Heart left ventricle (tissue), 16 donors: ENCODE data around the gene PARVA. TPM values are rescaled to one million over a fixed set of nuclear protein-coding genes. Genes with fewer than 3 reads are reported as not detected.

ENCODE experiments used
- ATAC-seq, 4 donors: fragments of 200-7000 bp; cut with Tn5 transposase; one replicate each; pipeline ENCODE4 v1.9.1; 2020 to 2022; ENCODE audit warnings: moderate library complexity in 4 of 4, mild to moderate bottlenecking in 3 of 4, moderate number of reproducible peaks in 1 of 4
- DNase-seq, 5 donors: peaks; one replicate each; pipeline ENCODE4 v3.0.0-alpha.2; 2020
- H3K27ac ChIP-seq, 12 donors: fragments of 200-600 bp; sonication (generic) in 4 of 12; one replicate each; pipeline versions ENCODE4 v1.5.0 to v1.8.0; 2016 to 2022; ENCODE audit warnings: mild to moderate bottlenecking in 2 of 12
- H3K27me3 ChIP-seq, 9 donors: fragments of 200-600 bp; sonication (generic) in 2 of 9; one replicate each; pipeline versions ENCODE4 v1.5.1 to v1.8.0; 2016 to 2022; ENCODE audit warnings: mild to moderate bottlenecking in 3 of 9
- H3K36me3 ChIP-seq, 9 donors: fragments of 200-600 bp; sonication (generic) in 2 of 9; one replicate each; pipeline versions ENCODE4 v1.5.0 to v1.8.0; 2018 to 2022; ENCODE audit warnings: mild to moderate bottlenecking in 2 of 9
- H3K4me1 ChIP-seq, 12 donors: fragments of 200-600 bp; sonication (generic) in 4 of 12; one replicate each; pipeline versions ENCODE4 v1.5.0 to v1.8.0; 2016 to 2022; ENCODE audit warnings: mild to moderate bottlenecking in 3 of 12
- H3K4me3 ChIP-seq, 12 donors: fragments of 200-600 bp; sonication (generic) in 4 of 12; one replicate each; pipeline versions ENCODE4 v1.5.0 to v1.8.0; 2017 to 2022; ENCODE audit warnings: mild to moderate bottlenecking in 9 of 12, moderate library complexity in 4 of 12
- H3K9me3 ChIP-seq, 12 donors: fragments of 200-600 bp; sonication (generic) in 4 of 12; one replicate each; pipeline versions ENCODE4 v1.5.0 to v1.8.0; 2016 to 2022; ENCODE audit warnings: mild to moderate bottlenecking in 1 of 12
- CTCF ChIP-seq, 12 donors: fragments of 200-600 bp; sonication (generic) in 4 of 12; IDR thresholded peaks; one replicate each; pipeline versions ENCODE4 v1.5.0 to v1.8.0; 2018 to 2022; ENCODE audit warnings: antibody characterized with exemption in 12 of 12, mild to moderate bottlenecking in 5 of 12
- POLR2A ChIP-seq, 2 donors: fragments of 450-650 bp; IDR thresholded peaks; one replicate each; pipeline ENCODE4 v1.6.1; 2017; ENCODE audit warnings: antibody characterized with exemption in 2 of 2, mild to moderate bottlenecking in 2 of 2, moderate library complexity in 2 of 2
- WGBS, 4 donors: extraction: QIAGEN DNeasy Blood & Tissue Kit in 2 of 4; methylation state at CpG; one replicate each; pipeline versions ENCODE4 v1.1.5 to v1.1.7; 2013 to 2018; 5-methylcytosine and 5-hydroxymethylcytosine counted together
- intact Hi-C, 10 donors: fragments of 100-400 bp; cut with DNase I; formaldehyde crosslinking; loops; one replicate each; pipeline versions ENCODE4 v1.11.1 to v1.14.2; 2022
- polyA plus RNA-seq, 2 donors: library from polyadenylated mRNA; stranded (reverse); fragments of 200-250 nt; gene quantifications; one replicate each; pipeline ENCODE4 v1.2.3, GENCODE V29; 2013
- total RNA-seq, 9 donors: library from RNA; depleted of rRNA in 2 of 9; stranded (reverse); fragments of >200 nt in 2 of 9; fragmentation: NEBNext Ultra II Directional in 3 of 9; extraction: Animal tissue kit (Norgen Biotek cat#: 25700) in 3 of 9; gene quantifications; one replicate each; pipeline versions ENCODE4 v1.1.0 to v1.2.4, GENCODE V29; 2016 to 2023
- donor health status: ischemic (EF 13 %, LVEDD 7.1; RV severe dilation, severe dysfunction).
- donor health status: healthy with polysubstance abuse.
- donor health status: DM: no; HTN: yes; CAD: no.
- donor health status: DM: no; HTN: no; CAD: no.
- donor health status: ischemic (EF 25% LVEDD 6.9; RV normal size, moderate dysfunction).
- donor health status: ischemic (EF 25% LVEDD 5.7; RV mildly dilated, moderate dysfunction).
- donor health status: healthy.
- donor health status: DM: yes; HTN: yes; CAD: no.
- donor health status: ischemic (EF 35%, LVEDD 5.7; RV mildly dilated, moderate dysfunction).
- donor health status: nonischemic (EF 11% LVEDD 7.7; RV severe dilation, severe dysfunction).
- donor health status: DM: yes; HTN: yes; CAD: no.
- donor health status: PGD.
- donor health status: ischemic (EF 29% LVEDD 5.4; RV normal size, mild dysfunction).
- donor health status: nonischemic (EF 23%, LVEDD 6.1; RV moderate dilation, normal function).

Gene PARVA
- total and polyA plus RNA-seq, 11 donors = 22.7 to 99.2 (median 65.9) TPM

- DNase-seq (no peak), ATAC-seq (no peak)
- Histone ChIP-seq H3K36me3 (no peaks in the 10 kb centered on the region), H3K4me1 (peaks cover 0 to 55% (median 28%) of the 10 kb centered on the region in 12 donors), H3K9me3 (peaks cover 0 to 7% (median 0%) of the 10 kb centered on the region in 12 donors), H3K27ac (peak overlapping the region in 1 of 12 donors; percentile 92), H3K27me3 (no peaks in the 10 kb centered on the region), H3K4me3 (no peak overlapping the region)
- intact Hi-C loops = loop anchor here in 2 of 10 donors (5.0 to 10.0 kb wide), 2 partner anchors 39 to 47 kb away; no protein-coding TSS in a partner anchor
- TF ChIP-seq CTCF (IDR thresholded peaks at IDR 0.05) (no peak), POLR2A (IDR thresholded peaks at IDR 0.05) (no peak)
These were observed 60.9 kb downstream of the PARVA start for GRCh38 chr11:12438291-12438690.

GRCh38 chr11:12439615-12440014 is 62.2 kb downstream of the PARVA start:
- Histone ChIP-seq H3K27ac (peak overlapping the region in 1 of 12 donors; percentile 92), H3K27me3 (no peaks in the 10 kb centered on the region), H3K4me3 (no peak overlapping the region), H3K36me3 (peaks cover 0 to 3% (median 0%) of the 10 kb centered on the region in 9 donors), H3K9me3 (peaks cover 0 to 7% (median 0%) of the 10 kb centered on the region in 12 donors), H3K4me1 (peaks cover 0 to 42% (median 16%) of the 10 kb centered on the region in 12 donors)
- WGBS, 4 donors = 80 to 88% (median 84%) methylated on average over 4 of the region's 4 CpGs
- no peak for DNase-seq
- TF ChIP-seq CTCF (IDR thresholded peaks at IDR 0.05) = no peak
- no peak for ATAC-seq
- intact Hi-C loops = loop anchor here in 2 of 10 donors (5.0 to 10.0 kb wide), 2 partner anchors 38 to 45 kb away; no protein-coding TSS in a partner anchor

GRCh38 chr11:12440565-12440964 is 63.2 kb downstream of the PARVA start:
- Histone ChIP-seq H3K27me3 (no peaks in the 10 kb centered on the region), H3K4me1 (peaks cover 0 to 42% (median 11%) of the 10 kb centered on the region in 12 donors), H3K27ac (peak overlapping the region in 1 of 12 donors; percentile 92), H3K9me3 (peaks cover 0 to 7% (median 0%) of the 10 kb centered on the region in 12 donors), H3K36me3 (peaks cover 0 to 3% (median 0%) of the 10 kb centered on the region in 9 donors), H3K4me3 (no peak overlapping the region)
- 89 to 98% (median 96%) methylated on average over 4 of the region's 4 CpGs for WGBS, 4 donors
- ATAC-seq (no peak), DNase-seq (no peak)
- TF ChIP-seq CTCF (IDR thresholded peaks at IDR 0.05) (no peak), POLR2A (IDR thresholded peaks at IDR 0.05) (no peak)
- intact Hi-C loops = no loop called here

- Histone ChIP-seq H3K27me3 (no peaks in the 10 kb centered on the region), H3K36me3 (peaks cover 0 to 3% (median 0%) of the 10 kb centered on the region in 9 donors), H3K4me1 (peaks cover 0 to 36% (median 4%) of the 10 kb centered on the region in 12 donors), H3K4me3 (no peak overlapping the region), H3K27ac (peak overlapping the region in 1 of 12 donors; percentile 92), H3K9me3 (peaks cover 0 to 7% (median 0%) of the 10 kb centered on the region in 12 donors)
- intact Hi-C loops = no loop called here
- 82 to 88% (median 83%) methylated on average over 7 of the region's 7 CpGs for WGBS, 4 donors
- no peak for ATAC-seq
- DNase-seq = no peak
- TF ChIP-seq POLR2A (IDR thresholded peaks at IDR 0.05) = no peak
- TF ChIP-seq CTCF (IDR thresholded peaks at IDR 0.05) = no peak
These were observed 64.0 kb downstream of the PARVA start for GRCh38 chr11:12441231-12441861.
